ENCODE data around the gene PUS7. TPM values are rescaled to one million over a fixed set of nuclear protein-coding genes. Genes with fewer than 3 reads are reported as not detected.
A peak's percentile ranks its signal among the peaks of the same experiment; 100 is the strongest.
"Not testable (repeated sequence)": the region's sequence is repeated elsewhere in the genome, so short reads cannot be mapped to it uniquely, and the experiment has no call there.

The PUS7 gene
- total and polyA plus RNA-seq, 8 donors = 0.58 to 24.2 (median 9.2) TPM

DNA sequence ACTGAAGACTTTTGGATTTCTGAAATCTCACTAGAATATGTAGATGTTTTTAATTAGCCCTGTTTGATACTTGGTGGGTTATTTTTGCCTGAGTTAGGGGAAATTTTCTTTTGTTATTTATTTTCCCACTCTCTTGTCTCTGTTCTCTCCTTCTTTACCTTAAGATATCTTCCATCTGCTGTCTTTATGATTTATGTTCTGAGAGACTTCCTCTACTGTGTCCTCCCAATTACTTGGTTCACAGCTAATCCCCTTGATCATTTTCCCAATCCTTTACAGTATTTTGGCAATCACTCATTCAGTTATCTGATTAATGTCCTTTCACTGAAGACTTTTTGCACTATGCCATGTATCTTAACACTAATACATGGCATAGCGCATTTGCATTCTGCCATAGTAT, 83.8 kb downstream of the PUS7 start:
- Histone ChIP-seq H3K9me3 (no peaks in the 10 kb centered on the region), H3K27ac (no peak overlapping the region), H3K27me3 (no peaks in the 10 kb centered on the region), H3K4me1 (peaks cover 0 to 9% (median 3%) of the 10 kb centered on the region in 4 donors), H3K36me3 (no peaks in the 10 kb centered on the region), H3K4me3 (no peak overlapping the region)
- WGBS, 5 donors = 94 to 100% (median 100%) methylated on average over 1 of the region's 1 CpG
- DNase-seq = no peak
- intact Hi-C loops (cut with DNase I; ENCODE audit: low total_unique reads) = no loop called here
- TF ChIP-seq EP300 (IDR thresholded peaks at IDR 0.05) = no peak
- TF ChIP-seq, protein P1, sequence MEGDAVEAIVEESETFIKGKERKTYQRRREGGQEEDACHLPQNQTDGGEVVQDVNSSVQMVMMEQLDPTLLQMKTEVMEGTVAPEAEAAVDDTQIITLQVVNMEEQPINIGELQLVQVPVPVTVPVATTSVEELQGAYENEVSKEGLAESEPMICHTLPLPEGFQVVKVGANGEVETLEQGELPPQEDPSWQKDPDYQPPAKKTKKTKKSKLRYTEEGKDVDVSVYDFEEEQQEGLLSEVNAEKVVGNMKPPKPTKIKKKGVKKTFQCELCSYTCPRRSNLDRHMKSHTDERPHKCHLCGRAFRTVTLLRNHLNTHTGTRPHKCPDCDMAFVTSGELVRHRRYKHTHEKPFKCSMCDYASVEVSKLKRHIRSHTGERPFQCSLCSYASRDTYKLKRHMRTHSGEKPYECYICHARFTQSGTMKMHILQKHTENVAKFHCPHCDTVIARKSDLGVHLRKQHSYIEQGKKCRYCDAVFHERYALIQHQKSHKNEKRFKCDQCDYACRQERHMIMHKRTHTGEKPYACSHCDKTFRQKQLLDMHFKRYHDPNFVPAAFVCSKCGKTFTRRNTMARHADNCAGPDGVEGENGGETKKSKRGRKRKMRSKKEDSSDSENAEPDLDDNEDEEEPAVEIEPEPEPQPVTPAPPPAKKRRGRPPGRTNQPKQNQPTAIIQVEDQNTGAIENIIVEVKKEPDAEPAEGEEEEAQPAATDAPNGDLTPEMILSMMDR (IDR thresholded peaks at IDR 0.05) = no peak
- no peak for TF ChIP-seq POLR2A (IDR thresholded peaks at IDR 0.05)
- TF ChIP-seq POLR2AphosphoS5 (IDR thresholded peaks at IDR 0.05) = no peak

DNA sequence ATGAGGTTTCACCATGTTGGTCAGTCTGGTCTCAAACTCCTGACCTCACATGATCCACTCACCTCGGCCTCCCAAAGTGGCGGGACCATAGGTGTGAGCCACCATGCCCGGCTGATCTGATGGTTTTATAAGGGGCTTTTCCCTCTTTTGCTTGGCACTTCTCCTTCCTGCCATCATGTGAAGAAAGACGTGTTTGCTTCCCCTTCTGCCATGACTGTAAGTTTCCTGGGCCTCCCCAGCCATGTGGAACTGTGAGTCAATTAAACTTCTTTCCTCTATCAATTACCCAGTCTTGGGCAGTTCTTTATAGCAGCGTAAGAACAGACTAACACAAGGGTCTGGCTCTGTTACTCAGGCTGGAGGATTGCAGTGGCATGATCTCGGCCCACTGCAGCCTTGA, 84.7 kb downstream of the PUS7 start:
- H3K27ac ChIP-seq; H3K9me3 ChIP-seq; H3K27me3 ChIP-seq; intact Hi-C loops (cut with DNase I; ENCODE audit: low total_unique reads); H3K36me3 ChIP-seq; H3K4me3 ChIP-seq; H3K4me1 ChIP-seq; DNase-seq: not testable (repeated sequence)
- 89 to 95% (median 93%) methylated on average over 6 of the region's 6 CpGs for WGBS, 5 donors

DNA sequence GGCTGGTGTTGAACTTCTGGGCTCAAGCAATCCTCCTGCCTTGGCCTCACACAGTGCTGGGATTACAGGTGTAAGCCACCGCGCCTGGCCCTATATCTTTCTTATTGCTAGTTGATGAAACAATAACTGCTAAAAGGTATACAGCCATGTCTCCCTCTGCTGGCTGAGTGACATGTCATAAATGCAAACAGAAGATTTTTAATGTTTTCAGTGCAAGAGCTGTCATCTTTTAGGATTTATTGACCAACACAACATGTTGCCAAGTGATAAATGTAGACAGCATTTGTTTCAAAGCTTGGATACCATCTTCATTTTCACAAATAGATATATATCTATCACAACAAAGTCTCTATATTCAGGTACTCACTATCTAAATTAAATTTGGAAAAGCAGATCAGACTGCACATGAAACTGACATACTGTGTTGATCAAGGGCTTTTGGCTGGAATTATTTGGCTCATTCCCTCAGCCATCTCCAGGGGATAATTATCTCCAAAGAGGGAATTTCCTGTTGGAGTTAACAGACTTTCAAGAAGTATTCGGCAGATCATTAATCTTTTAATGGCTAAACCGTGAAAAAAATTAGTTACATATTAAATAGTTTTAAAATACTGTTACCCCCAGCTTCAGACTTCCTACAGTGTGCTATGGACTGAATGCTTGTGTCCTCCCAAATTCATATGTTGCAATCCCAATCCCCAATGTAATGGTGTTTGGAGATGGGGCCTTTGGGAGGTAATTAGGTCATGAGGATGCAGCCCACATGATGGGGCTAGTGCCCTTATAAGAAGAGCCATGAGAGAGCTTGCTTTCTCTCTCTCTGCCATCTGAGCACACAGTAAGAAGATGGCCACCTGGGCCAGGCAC, 92.1 kb downstream of the PUS7 start:
- WGBS, 5 donors = 21 to 59% (median 32%) methylated on average over 4 of the region's 4 CpGs
- Histone ChIP-seq H3K27me3 (no peaks in the 10 kb centered on the region), H3K4me1 (peaks cover 0 to 6% (median 0%) of the 10 kb centered on the region in 4 donors), H3K9me3 (no peaks in the 10 kb centered on the region), H3K27ac (no peak overlapping the region), H3K4me3 (no peak overlapping the region), H3K36me3 (no peaks in the 10 kb centered on the region)
- peak; percentile 68 to 77 for DNase-seq
- TF ChIP-seq POLR2AphosphoS5 (IDR thresholded peaks at IDR 0.05) = no peak
- no peak for TF ChIP-seq POLR2A (IDR thresholded peaks at IDR 0.05)
- TF ChIP-seq EP300 (IDR thresholded peaks at IDR 0.05) = no peak
- TF ChIP-seq, protein P1 (IDR thresholded peaks at IDR 0.05) = peak in 5 of 7 experiments; percentile 21 to 53 (median 35)
- intact Hi-C loops (cut with DNase I; ENCODE audit: low total_unique reads) = no loop called here

DNA sequence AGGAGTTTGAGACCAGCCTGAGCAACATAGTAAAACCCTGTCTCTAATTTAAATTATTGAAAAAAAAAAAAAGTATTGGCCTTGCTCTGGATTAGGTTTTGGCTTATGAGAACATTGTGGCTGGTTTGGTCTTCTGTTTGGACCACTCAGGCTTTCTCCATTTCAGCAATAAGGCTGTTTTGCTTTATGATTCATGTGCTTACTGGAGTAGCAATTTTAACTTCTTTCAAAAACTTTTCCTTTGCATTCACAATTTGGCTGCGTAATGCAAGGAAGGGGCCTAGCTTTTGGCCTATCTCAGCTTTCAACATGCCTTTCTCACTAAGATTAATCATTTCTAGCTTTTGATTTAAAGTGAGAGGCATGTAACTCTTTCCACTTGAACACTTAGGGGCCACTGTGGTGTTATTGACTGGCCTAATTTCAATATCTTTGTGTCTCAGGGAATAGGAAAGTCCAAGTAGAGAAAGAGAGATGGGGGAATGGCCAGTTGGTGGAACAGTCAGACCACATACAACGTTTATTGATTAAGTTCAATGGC, 95.4 kb downstream of the PUS7 start:
- H3K9me3 ChIP-seq = no peaks in the 10 kb centered on the region
- DNase-seq = no peak
- intact Hi-C loops (cut with DNase I; ENCODE audit: low total_unique reads) = no loop called here
- no peaks in the 10 kb centered on the region for H3K36me3 ChIP-seq
- no peak overlapping the region for H3K27ac ChIP-seq
- no peak for TF ChIP-seq POLR2AphosphoS5 (IDR thresholded peaks at IDR 0.05)
- TF ChIP-seq, protein P1 (IDR thresholded peaks at IDR 0.05) = no peak
- no peak for TF ChIP-seq EP300 (IDR thresholded peaks at IDR 0.05)
- no peak for TF ChIP-seq POLR2A (IDR thresholded peaks at IDR 0.05)
- WGBS, 5 donors = 64 to 75% (median 73%) methylated on average over 2 of the region's 2 CpGs
- H3K4me3 ChIP-seq = no peak overlapping the region
- H3K4me1 ChIP-seq = peaks cover 0 to 6% (median 0%) of the 10 kb centered on the region in 4 donors
- no peaks in the 10 kb centered on the region for H3K27me3 ChIP-seq

DNA sequence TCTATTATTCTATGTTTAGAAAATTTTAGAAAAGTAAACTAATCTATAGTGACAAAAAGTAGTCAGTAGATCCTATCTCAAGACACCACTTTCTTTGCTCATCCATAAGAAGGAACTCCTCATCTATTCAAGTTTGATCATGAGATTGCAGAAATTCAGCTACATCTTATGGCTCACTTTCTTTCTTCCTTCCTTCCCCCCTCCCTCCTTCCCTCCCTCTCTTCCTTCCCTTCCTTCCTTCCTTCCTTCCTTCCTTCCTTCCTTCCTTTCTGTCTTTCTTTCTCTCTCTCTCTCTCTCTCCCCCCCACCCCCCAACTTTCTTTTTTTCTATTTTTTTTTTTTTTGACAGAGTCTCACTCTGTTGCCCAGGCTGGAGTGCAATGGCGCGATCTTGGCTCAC, 98.1 kb downstream of the PUS7 start:
- H3K27ac ChIP-seq = no peak overlapping the region
- intact Hi-C loops (cut with DNase I; ENCODE audit: low total_unique reads) = no loop called here
- H3K36me3 ChIP-seq = no peaks in the 10 kb centered on the region
- TF ChIP-seq EP300 (IDR thresholded peaks at IDR 0.05) = no peak
- TF ChIP-seq, protein P1 (IDR thresholded peaks at IDR 0.05) = no peak
- no peak for TF ChIP-seq POLR2A (IDR thresholded peaks at IDR 0.05)
- no peak for TF ChIP-seq POLR2AphosphoS5 (IDR thresholded peaks at IDR 0.05)
- H3K27me3 ChIP-seq = no peaks in the 10 kb centered on the region
- H3K4me3 ChIP-seq = no peak overlapping the region
- DNase-seq = no peak
- 88 to 100% (median 98%) methylated on average over 2 of the region's 2 CpGs for WGBS, 5 donors
- no peaks in the 10 kb centered on the region for H3K9me3 ChIP-seq
- no peaks in the 10 kb centered on the region for H3K4me1 ChIP-seq

Measured in stomach (tissue), 9 donors.